HG03469 (cell line): ENCODE measurements around the gene ATG7.
"Not testable (repeated sequence)": the region's sequence is repeated elsewhere in the genome, so short reads cannot be mapped to it uniquely, and the experiment has no call there.

Source experiments
- ATAC-seq: cut with Tn5 transposase; IDR thresholded peaks from one replicate; pipeline ENCODE4 v1.9.1; 2021; ENCODE audit warnings: mild to moderate bottlenecking, moderate library complexity, moderate number of reproducible peaks; ENCODE audit not compliant: unreplicated experiment

ATG7 gene

GRCh38 chr3:11250902-11251806, 21.0 kb upstream of the ATG7 start:
- ATAC-seq = no peak

GRCh38 chr3:11251807-11252176, 20.4 kb upstream of the ATG7 start:
- no peak for ATAC-seq

DNA sequence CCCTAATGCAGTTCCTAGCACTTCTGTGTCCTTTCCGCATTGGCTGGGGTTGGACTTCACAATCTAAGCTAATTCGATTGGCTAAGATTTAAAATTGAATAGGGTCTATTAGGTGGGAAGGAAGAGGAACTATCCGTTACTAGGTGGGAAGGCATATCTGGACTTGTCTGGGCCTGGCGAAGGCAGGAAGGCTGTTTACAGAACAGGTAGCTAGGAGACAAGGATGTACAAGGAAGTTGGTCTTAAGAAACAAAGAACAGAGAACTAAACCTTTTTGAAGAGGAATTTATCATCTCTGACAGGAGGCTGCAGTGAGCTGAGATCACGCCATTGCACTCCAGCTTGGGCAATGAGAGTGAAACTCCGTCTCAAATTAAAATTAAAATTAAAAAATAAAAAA, 17.3 kb upstream of the ATG7 start:
- no peak for ATAC-seq

GRCh38 chr3:11255537-11255936, 16.7 kb upstream of the ATG7 start:
- not testable (repeated sequence) for ATAC-seq

DNA sequence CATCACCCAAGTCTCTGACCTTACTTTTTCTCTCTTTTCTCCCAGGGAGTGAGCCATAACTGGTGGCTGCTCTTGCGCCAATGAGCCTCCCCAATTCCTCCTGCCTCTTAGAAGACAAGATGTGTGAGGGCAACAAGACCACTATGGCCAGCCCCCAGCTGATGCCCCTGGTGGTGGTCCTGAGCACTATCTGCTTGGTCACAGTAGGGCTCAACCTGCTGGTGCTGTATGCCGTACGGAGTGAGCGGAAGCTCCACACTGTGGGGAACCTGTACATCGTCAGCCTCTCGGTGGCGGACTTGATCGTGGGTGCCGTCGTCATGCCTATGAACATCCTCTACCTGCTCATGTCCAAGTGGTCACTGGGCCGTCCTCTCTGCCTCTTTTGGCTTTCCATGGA, 13.2 kb upstream of the ATG7 start:
- no peak for ATAC-seq

GRCh38 chr3:11260460-11260859, 11.7 kb upstream of the ATG7 start:
- ATAC-seq = no peak

DNA sequence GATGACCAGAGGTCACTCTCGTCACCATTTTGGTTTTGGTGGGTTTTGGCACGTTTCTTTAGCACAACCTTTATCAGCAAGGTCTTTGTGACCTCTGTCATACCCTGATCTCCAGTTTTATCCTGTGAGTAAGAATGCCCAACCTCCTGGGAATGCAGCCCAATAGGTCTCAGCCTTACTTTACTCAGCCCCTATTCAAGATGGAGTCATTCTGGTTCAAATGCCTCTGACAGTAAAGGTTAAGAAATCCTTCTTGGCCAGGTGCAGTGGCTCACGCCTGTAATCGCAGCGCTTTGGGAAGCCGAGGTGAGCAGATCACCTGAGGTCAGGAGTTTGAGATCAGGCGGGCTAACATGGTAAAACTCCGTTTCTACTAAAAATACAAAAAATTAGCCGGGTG, 3.2 kb upstream of the ATG7 start:
- ATAC-seq = no peak

GRCh38 chr3:11272906-11273574, 843 bp downstream of the ATG7 start:
- no peak for ATAC-seq

- no peak for ATAC-seq
Observed at GRCh38 chr3:11273891-11274291, 1.7 kb downstream of the ATG7 start.

GRCh38 chr3:11274566-11275142, 2.5 kb downstream of the ATG7 start:
- no peak for ATAC-seq

GRCh38 chr3:11275926-11276325, 3.7 kb downstream of the ATG7 start:
- no peak for ATAC-seq

DNA sequence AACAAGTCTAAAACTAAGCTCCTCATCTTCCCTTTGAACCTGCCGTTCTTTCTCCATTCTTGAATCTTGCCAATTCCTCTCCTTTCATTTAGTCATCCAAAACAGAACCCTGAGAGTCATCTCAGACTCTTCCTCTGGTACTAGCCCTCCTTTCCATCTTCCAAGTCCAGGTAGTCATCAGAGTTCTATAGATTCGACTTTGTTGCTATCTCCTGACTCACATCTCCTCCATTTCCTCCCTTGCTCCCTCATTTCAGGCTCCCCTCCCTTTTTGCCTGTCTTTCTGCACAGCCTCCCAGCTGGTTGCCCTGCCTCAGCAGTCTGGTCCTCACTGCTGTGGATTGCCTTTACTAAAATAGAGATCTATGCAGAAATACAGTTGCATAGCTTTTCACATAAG, 4.7 kb downstream of the ATG7 start:
- ATAC-seq = no peak

GRCh38 chr3:11282250-11283138, 10.3 kb downstream of the ATG7 start:
- ATAC-seq = no peak

GRCh38 chr3:11283139-11283475, 10.9 kb downstream of the ATG7 start:
- no peak for ATAC-seq

GRCh38 chr3:11284011-11284410, 11.8 kb downstream of the ATG7 start:
- ATAC-seq = no peak

DNA sequence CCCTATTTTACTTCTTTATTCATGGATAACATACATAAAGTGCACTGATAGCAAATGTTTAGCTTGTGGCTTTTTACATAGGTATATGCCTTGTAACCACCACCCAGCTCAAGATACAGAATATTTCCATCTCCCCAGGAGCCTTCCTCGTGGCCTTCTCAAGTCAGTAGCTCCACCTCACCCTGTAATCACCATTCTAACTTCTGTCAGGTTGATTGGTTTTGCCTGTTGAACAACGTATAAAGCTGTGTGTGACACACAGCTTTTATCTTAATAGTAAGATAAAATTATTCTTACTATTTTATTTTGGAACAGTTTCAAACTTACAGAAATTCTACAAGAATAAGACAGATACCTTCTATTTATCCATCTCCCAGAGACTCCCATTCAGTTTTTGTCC, 13.3 kb downstream of the ATG7 start:
- no peak for ATAC-seq

GRCh38 chr3:11287404-11287803, 15.2 kb downstream of the ATG7 start:
- no peak for ATAC-seq

- ATAC-seq = no peak
Observed at GRCh38 chr3:11288021-11288491, 15.9 kb downstream of the ATG7 start.

DNA sequence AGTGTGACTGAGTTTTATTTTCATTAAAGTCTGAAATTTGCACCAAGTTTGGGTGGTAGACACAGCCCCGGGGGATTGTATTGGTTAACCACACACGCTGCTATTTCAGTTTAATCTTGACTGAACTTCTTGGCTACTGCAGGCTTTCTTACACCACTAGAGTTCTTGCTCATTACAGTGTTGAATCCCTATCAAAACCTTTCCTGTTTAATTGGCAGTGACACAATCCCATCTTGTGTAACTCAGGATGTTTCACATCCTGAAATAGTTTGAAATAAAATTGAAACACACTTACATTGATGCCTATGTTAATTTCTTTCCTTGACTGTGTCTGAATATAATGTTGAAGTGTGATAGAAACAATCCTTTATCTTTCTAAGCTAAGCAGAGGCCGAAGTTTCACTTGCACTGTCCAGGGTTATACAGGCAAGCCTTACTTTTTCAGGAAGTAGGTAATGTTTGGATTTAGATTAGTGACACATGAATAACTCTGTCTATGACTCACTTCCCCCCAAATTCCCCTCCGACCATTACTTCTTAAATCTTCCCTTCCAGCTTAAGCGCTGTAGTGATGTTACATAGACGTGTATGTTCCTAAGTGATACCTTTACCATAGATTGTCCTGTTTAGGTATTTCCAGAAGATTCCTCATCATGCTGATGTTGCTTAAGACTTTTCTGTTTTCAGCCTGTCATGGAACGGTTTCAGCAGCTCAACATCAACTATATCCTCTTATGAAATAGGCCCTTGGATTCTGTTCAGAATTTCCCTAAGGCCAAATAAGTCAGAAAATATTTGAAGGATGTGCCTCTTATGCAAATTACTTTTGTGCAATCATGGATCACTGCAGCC, 16.8 kb downstream of the ATG7 start:
- ATAC-seq = peak; percentile 51

DNA sequence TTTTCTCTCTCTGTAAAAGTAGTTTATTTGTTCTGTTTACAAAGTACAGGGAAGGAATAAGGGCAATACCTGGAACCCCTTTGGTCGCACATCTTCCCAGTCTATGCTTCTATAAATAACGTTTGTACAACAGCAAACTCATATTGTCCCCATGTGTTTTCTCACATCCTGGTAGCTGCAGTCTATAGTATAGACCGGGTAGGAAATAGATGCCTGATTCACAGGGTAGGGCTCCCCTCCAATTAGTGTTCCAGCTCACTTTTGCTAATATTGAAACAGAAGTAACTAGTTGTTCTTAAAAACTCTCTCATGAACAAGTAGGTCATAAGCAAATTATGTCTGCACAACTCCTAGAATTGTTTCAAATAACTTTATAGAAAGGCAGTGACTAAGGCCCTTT, 17.7 kb downstream of the ATG7 start:
- no peak for ATAC-seq
